ENCODE measurements around the gene STT3A. TPM values are rescaled to one million over a fixed set of nuclear protein-coding genes. Genes with fewer than 3 reads are reported as not detected.

STT3A gene
- total and polyA plus RNA-seq, 2 experiments from 2014 or later: 91.7 to 156 TPM

- peak; percentile 76 for TF ChIP-seq POLR2AphosphoS5 (IDR thresholded peaks at IDR 0.05; ENCODE audit: low read depth)
Observed at GRCh38 chr11:125568970-125569914, 23.4 kb upstream of the STT3A start, which contains the start of gene EI24 (continued).

- peaks cover 35% of the 10 kb centered on the region for H3K79me2 ChIP-seq (replicated peaks; ENCODE audit: insufficient read depth)
- no peaks in the 10 kb centered on the region; the same call in 1 of the 2 replicates for H4K20me1 ChIP-seq (replicated peaks; ENCODE audit: insufficient read depth)
- ATAC-seq: no peak
- no peak for TF ChIP-seq ZNF462 (CRISPR knock-in tag; IDR thresholded peaks at IDR 0.05)
- TF ChIP-seq EZH2phosphoT487 (IDR thresholded peaks at IDR 0.05; ENCODE audit: unreplicated experiment): no peak
- no peak for TF ChIP-seq STAT1 (IDR thresholded peaks at IDR 0.05; ENCODE audit: unreplicated experiment)
- TF ChIP-seq ETS1 (IDR thresholded peaks at IDR 0.05): no peak
- TF ChIP-seq ZNF114 (CRISPR knock-in tag; IDR thresholded peaks at IDR 0.05): no peak
- no peak for TF ChIP-seq CTCF (conservative IDR thresholded peaks at IDR 0.05; ENCODE audit: low read depth in 2 of 2)
- TF ChIP-seq JUNB (IDR thresholded peaks at IDR 0.05; ENCODE audit: unreplicated experiment): no peak
- no peak for TF ChIP-seq NANOG (IDR thresholded peaks at IDR 0.05; ENCODE audit: borderline replicate concordance)
- no peak for TF ChIP-seq EZH2 (IDR thresholded peaks at IDR 0.05; ENCODE audit: low read depth, unreplicated experiment)
- no peak for TF ChIP-seq POLR2AphosphoS5 (IDR thresholded peaks at IDR 0.05; ENCODE audit: low read depth)
- TF ChIP-seq ZNF331 (CRISPR knock-in tag; IDR thresholded peaks at IDR 0.05; ENCODE audit: low read depth): no peak
- H3K4me3 ChIP-seq: peak overlapping the region; percentile 97
- peak; percentile 4 for DNase-seq (ENCODE audit: low spot score)
- no peaks in the 10 kb centered on the region for H3F3A ChIP-seq (replicated peaks; ENCODE audit: low read depth)
- 0 out of 2 replicates have a peak overlapping the region, but pooled peaks have one; percentile 52 for H3K27ac Mint-ChIP-seq
- H3K36me3 ChIP-seq (ENCODE audit: insufficient read depth): peaks cover 16% of the 10 kb centered on the region; the same call in 1 of the 2 replicates
- no peak overlapping the region for H3K27ac ChIP-seq (ENCODE audit: low read depth)
- H2AFZ ChIP-seq: peak overlapping the region; percentile 94; the same call in 1 of the 2 replicates
- peak overlapping the region; percentile 87 for H3K4me3 Mint-ChIP-seq
- peaks cover 11% of the 10 kb centered on the region; the same call in 2 of the 3 replicates for H3K4me1 Mint-ChIP-seq
- no peaks in the 10 kb centered on the region for H3K27me3 Mint-ChIP-seq (ENCODE audit: insufficient read depth, low read depth, poor library complexity)
- no peaks in the 10 kb centered on the region; the same call in 1 of the 2 replicates for H3K4me1 ChIP-seq (ENCODE audit: insufficient read depth)
- H3K9me2 ChIP-seq (ENCODE audit: insufficient read depth): no peaks in the 10 kb centered on the region
- H3K4me2 ChIP-seq: peak overlapping the region; percentile 91
- H3K9me3 Mint-ChIP-seq: peaks cover 18% of the 10 kb centered on the region
- H3K27me3 ChIP-seq (ENCODE audit: insufficient read depth): no peaks in the 10 kb centered on the region
- peaks cover 32% of the 10 kb centered on the region for H3K36me3 Mint-ChIP-seq (ENCODE audit: low read depth)
Observed at GRCh38 chr11:125569915-125570621, 22.6 kb upstream of the STT3A start.

All from GM23338 (cell line).